SU-DHL-6 (cell line): ENCODE results near the gene TNIP1.

ENCODE experiments used
- H2AFZ ChIP-seq: fragments of 200-600 bp; sonication (generic); 2 replicates; pipeline ENCODE4 v1.6.1; 2014; ENCODE audit warnings: low read depth, mild to moderate bottlenecking, moderate library complexity, mixed read lengths, antibody characterized with exemption, low read length; ENCODE audit not compliant: severe bottlenecking
- H3F3A ChIP-seq: fragments of 200-600 bp; shearing (Covaris generic); 2 replicates; pipeline ENCODE4 v1.6.0; 2016; ENCODE audit warnings: antibody characterized with exemption, mild to moderate bottlenecking; ENCODE audit not compliant: insufficient read depth
- H3K27ac ChIP-seq: fragments of 200-600 bp; sonication (generic); 2 replicates; pipeline ENCODE4 v1.5.1; 2016; ENCODE audit warnings: low read depth, mild to moderate bottlenecking, low read length, moderate library complexity, mixed read lengths
- H3K27me3 ChIP-seq: fragments of 200-600 bp; sonication (generic), shearing (Covaris generic); 2 replicates; pipeline ENCODE4 v1.6.0; 2014; ENCODE audit warnings: mild to moderate bottlenecking, low read length
- H3K36me3 ChIP-seq: fragments of 200-600 bp; sonication (generic); 2 replicates; pipeline ENCODE4 v1.6.1; 2014; ENCODE audit warnings: mild to moderate bottlenecking, low read length, mixed read lengths
- H3K4me2 ChIP-seq: fragments of 300-600, 200-600 bp; shearing (Covaris generic), sonication (generic); 2 replicates; pipeline ENCODE4 v1.6.0; 2014; ENCODE audit warnings: low read length, low read depth, mild to moderate bottlenecking; ENCODE audit not compliant: poor library complexity, severe bottlenecking
- H3K4me3 ChIP-seq: fragments of 200-600 bp; sonication (generic); 2 replicates; pipeline ENCODE4 v1.5.1; 2014; ENCODE audit warnings: antibody characterized with exemption, low read length, mild to moderate bottlenecking, mixed read lengths; ENCODE audit not compliant: insufficient read depth, poor library complexity, severe bottlenecking
- H3K79me2 ChIP-seq: fragments of 200-600 bp; sonication (generic); 2 replicates; pipeline ENCODE4 v1.6.1; 2014; ENCODE audit warnings: mild to moderate bottlenecking, low read length, moderate library complexity; ENCODE audit not compliant: insufficient read depth
- H3K9ac ChIP-seq: fragments of 200-600 bp; sonication (generic); 2 replicates; pipeline ENCODE4 v1.7.0; 2014; ENCODE audit warnings: mild to moderate bottlenecking, low read length
- H3K9me2 ChIP-seq: fragments of 200-600 bp; sonication (generic); replicated peaks from 2 replicates; pipeline ENCODE4 v1.6.1; 2014; ENCODE audit warnings: low read length; ENCODE audit not compliant: insufficient read depth
- H3K9me3 ChIP-seq: fragments of 200-600 bp; sonication (generic); 2 replicates; pipeline ENCODE4 v1.6.1; 2014; ENCODE audit warnings: low read length, mixed read lengths; ENCODE audit not compliant: insufficient read depth
- H4K20me1 ChIP-seq: fragments of 200-600 bp; sonication (generic); 2 replicates; pipeline ENCODE4 v1.6.1; 2014; ENCODE audit warnings: low read depth, mild to moderate bottlenecking, antibody characterized with exemption, low read length, moderate library complexity, mixed read lengths
- EZH2phosphoT487 ChIP-seq: fragments of 200-600 bp; sonication (generic), shearing (Covaris generic); conservative IDR thresholded peaks from 2 replicates; pipeline ENCODE4 v1.6.1; 2018; ENCODE audit warnings: mild to moderate bottlenecking, antibody characterized with exemption, low read length, moderate library complexity, mixed read lengths
- TF ChIP-seq, protein P1 (sequence below): fragments of 200-600 bp; sonication (generic); IDR thresholded peaks from one replicate; pipeline ENCODE4 v1.5.1; 2017; ENCODE audit warnings: antibody characterized with exemption, mild to moderate bottlenecking, low read length, moderate library complexity; ENCODE audit not compliant: insufficient read depth, poor library complexity, severe bottlenecking

TNIP1 gene

DNA sequence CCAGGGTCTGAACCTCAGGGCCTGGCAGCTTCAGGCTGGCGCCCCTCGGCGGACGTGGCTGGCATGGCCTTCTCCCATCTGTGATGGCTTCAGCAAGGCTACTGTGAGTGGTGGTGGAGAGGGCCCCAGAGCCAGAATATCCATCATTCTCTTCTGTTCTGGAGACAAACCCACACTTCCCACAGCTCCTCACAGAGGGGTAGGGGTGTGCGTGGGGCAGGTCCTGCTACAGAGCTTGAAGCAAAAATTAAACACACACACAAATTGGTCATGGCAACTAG, 50.8 kb downstream of the TNIP1 start:
- H3K9me3 ChIP-seq: no peaks in the 10 kb centered on the region
- H3K79me2 ChIP-seq: no peaks in the 10 kb centered on the region
- no peaks in the 10 kb centered on the region for H3K9me2 ChIP-seq
- no peak overlapping the region for H3K27ac ChIP-seq
- no peaks in the 10 kb centered on the region for H3K27me3 ChIP-seq
- H4K20me1 ChIP-seq: no peaks in the 10 kb centered on the region
- TF ChIP-seq EZH2phosphoT487: no peak
- TF ChIP-seq, protein P1, sequence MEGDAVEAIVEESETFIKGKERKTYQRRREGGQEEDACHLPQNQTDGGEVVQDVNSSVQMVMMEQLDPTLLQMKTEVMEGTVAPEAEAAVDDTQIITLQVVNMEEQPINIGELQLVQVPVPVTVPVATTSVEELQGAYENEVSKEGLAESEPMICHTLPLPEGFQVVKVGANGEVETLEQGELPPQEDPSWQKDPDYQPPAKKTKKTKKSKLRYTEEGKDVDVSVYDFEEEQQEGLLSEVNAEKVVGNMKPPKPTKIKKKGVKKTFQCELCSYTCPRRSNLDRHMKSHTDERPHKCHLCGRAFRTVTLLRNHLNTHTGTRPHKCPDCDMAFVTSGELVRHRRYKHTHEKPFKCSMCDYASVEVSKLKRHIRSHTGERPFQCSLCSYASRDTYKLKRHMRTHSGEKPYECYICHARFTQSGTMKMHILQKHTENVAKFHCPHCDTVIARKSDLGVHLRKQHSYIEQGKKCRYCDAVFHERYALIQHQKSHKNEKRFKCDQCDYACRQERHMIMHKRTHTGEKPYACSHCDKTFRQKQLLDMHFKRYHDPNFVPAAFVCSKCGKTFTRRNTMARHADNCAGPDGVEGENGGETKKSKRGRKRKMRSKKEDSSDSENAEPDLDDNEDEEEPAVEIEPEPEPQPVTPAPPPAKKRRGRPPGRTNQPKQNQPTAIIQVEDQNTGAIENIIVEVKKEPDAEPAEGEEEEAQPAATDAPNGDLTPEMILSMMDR: no peak
- peaks cover 8% of the 10 kb centered on the region; the same call in 1 of the 2 replicates for H3K36me3 ChIP-seq
- no peak overlapping the region for H3K4me2 ChIP-seq
- H3K9ac ChIP-seq: no peak overlapping the region
- H2AFZ ChIP-seq: no peak overlapping the region
- no peak overlapping the region for H3K4me3 ChIP-seq
- no peaks in the 10 kb centered on the region for H3F3A ChIP-seq

GRCh38 chr5:151029179-151030055, 51.4 kb downstream of the TNIP1 start:
- Histone ChIP-seq H4K20me1 (no peaks in the 10 kb centered on the region), H3K9me3 (no peaks in the 10 kb centered on the region), H3K4me3 (no peak overlapping the region), H3K27me3 (no peaks in the 10 kb centered on the region), H3K9ac (no peak overlapping the region), H2AFZ (no peak overlapping the region), H3K27ac (no peak overlapping the region), H3K9me2 (no peaks in the 10 kb centered on the region), H3F3A (no peaks in the 10 kb centered on the region), H3K4me2 (no peak overlapping the region), H3K36me3 (peaks cover 4% of the 10 kb centered on the region; the same call in 1 of the 2 replicates), H3K79me2 (no peaks in the 10 kb centered on the region)
- TF ChIP-seq, protein P1: no peak
- TF ChIP-seq EZH2phosphoT487: no peak

GRCh38 chr5:151028717-151029116, 52.1 kb downstream of the TNIP1 start:
- Histone ChIP-seq H3K4me2 (no peak overlapping the region), H3K9me2 (no peaks in the 10 kb centered on the region), H3K36me3 (peaks cover 4% of the 10 kb centered on the region; the same call in 1 of the 2 replicates), H4K20me1 (no peaks in the 10 kb centered on the region), H3K9me3 (no peaks in the 10 kb centered on the region), H2AFZ (no peak overlapping the region), H3K27ac (no peak overlapping the region), H3K4me3 (no peak overlapping the region), H3K79me2 (no peaks in the 10 kb centered on the region), H3K27me3 (no peaks in the 10 kb centered on the region), H3K9ac (no peak overlapping the region), H3F3A (no peaks in the 10 kb centered on the region)
- TF ChIP-seq EZH2phosphoT487: no peak

- H2AFZ ChIP-seq: no peak overlapping the region
- no peaks in the 10 kb centered on the region for H3K9me2 ChIP-seq
- no peak overlapping the region for H3K4me3 ChIP-seq
- no peak overlapping the region for H3K4me2 ChIP-seq
- no peak overlapping the region for H3K27ac ChIP-seq
- H3K36me3 ChIP-seq: peaks cover 4% of the 10 kb centered on the region; the same call in 1 of the 2 replicates
- H3F3A ChIP-seq: no peaks in the 10 kb centered on the region
- no peak for TF ChIP-seq EZH2phosphoT487
- TF ChIP-seq, protein P1: no peak
- H3K9me3 ChIP-seq: no peaks in the 10 kb centered on the region
- H4K20me1 ChIP-seq: no peaks in the 10 kb centered on the region
- H3K27me3 ChIP-seq: no peaks in the 10 kb centered on the region
- no peaks in the 10 kb centered on the region for H3K79me2 ChIP-seq
- no peak overlapping the region for H3K9ac ChIP-seq
Observed at GRCh38 chr5:151027961-151028479, 52.8 kb downstream of the TNIP1 start.
